ENCODE measurements around the gene CREM.

Gene CREM

DNA sequence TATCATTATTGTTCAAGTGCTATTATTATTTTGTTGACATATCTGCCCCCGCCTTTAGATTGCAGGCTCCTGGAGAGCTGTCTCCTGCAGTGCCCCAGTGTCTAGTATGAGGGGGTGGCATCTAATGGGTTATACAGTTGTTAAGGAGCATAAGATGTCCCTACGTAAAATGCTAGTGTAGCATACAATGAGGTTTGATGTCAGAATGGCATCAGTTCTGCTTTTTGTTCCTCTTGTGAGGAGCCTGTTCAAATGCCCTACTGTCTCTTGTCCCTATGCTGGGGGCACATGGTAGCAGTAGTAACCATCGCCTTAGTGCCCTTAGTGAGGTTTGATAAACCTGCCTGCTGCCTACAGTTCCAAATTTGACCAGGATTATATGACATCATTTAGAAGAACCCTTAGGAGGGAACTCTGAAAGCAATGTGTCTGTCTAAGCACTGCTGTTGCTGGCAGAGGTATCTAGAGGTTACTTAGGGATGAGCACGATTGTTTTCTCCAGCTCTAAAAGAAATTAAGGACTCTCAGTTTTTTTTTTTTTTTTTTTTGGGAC is 9.7 kb downstream of the CREM start:
- peak in 1 of 2 donors; percentile 29 for DNase-seq

DNA sequence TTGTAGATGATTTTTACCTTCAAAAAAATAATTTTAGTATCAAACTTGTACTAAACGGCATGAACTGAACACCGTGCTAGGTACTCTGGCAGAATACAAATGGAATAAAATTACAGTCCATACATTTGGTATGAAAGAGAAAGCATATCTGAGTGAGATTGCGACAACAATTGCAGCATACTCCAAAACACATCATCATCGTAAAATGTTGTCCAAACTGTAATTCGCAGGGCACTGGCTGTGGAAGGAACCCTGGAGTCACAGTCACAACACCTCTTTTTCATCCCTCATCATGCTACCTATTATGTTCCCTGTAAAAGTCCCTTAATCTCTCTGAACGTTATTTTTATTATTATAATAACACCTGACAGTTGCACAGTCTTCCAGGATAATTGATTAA is 13.5 kb downstream of the CREM start:
- no peak for DNase-seq

DNA sequence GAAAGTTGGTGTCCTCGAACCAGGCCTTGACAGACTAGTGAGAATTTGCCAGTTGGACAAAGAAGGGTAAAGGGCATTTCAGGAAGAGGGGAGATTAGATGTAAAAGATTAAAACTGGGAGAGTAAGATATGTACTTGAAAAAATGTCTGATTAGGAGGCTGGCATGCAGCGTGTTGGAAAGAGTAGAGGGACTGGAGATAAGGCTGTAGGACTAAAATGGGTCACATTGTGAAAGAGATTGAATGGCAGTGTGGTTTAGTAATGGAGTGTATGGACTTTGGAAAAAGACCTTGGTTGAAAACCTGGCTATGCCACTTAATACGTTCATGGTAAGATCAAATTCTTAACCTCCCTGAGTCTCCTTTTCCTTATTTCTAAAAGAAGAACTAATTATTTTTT is 14.1 kb downstream of the CREM start:
- DNase-seq, result no peak

DNA sequence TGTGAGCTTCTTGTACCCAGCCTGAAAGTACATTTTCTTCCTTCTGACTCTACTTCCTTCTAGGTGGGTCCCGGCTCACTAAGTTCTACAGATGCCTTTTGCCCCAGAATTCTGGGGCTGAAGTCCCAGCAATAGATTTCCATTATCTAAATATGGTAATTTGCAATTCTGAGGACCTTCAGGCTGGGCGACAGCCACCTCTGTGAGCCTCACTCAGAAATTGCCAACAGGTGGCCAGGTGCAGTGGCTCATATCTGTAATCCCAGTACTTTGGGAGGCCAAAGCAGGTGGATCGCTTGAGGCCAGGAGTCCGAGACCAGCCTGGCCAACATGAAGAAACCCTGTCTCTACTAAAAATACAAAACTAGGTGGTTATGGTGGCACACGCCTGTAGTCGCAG is 23.7 kb downstream of the CREM start:
- no peak for DNase-seq

DNA sequence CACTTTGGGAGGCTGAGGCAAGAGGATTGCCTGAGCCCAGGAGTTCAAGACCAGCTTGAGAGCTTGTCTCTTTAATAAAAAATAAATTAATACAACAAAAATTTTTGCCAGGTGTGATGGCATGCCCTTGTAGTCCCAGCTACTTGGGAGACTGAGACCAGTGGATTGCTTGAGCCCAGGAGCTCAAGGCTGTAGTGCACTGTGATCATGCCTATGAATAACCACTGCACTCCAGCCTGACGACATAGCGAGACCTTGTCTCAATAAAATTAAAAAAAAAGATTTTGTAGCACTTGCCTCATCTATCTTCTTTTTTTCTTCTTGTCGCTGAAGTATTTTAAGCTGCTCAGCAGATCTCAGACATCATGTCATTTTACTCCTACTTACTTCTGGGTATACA is 26.3 kb downstream of the CREM start:
- DNase-seq, result no peak

DNA sequence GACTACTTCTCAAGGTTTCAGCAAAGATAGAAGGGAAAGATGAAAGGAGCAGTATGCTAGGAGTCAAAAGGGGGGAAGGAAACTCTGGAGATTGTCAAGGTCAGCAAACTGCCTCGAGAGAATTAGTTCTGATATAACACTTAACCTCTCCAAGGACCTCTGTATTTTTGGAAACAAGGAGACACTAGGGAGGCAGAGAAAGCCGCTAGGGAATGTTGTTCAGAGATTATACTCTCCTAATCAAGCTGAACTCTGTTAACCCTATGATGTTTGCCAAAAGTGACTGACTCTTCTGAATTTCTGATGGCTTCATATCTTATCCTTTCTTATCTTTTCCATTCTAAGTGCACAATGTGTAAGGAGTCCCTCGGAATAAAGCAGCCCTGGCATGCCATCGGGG is 27.1 kb downstream of the CREM start:
- DNase-seq, result no peak

DNA sequence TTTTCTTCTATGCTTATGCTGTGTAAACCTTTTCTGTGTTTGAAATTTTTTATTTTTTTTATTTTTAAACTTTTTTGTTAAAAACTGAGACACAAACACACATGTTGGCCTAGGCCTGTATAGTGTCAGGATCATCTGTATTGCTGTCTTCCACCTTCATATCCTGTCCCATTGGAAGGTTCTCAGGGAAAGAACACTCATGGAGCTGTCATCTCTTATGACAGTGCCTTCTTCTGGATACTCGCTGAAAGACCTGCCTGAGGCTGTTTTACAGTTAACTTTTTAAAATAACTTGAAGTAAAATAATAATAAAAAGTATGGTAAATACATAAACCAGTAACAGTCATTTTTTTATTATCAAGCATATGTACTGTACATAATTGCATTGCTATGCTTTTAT is 34.1 kb downstream of the CREM start:
- no peak for DNase-seq

DNA sequence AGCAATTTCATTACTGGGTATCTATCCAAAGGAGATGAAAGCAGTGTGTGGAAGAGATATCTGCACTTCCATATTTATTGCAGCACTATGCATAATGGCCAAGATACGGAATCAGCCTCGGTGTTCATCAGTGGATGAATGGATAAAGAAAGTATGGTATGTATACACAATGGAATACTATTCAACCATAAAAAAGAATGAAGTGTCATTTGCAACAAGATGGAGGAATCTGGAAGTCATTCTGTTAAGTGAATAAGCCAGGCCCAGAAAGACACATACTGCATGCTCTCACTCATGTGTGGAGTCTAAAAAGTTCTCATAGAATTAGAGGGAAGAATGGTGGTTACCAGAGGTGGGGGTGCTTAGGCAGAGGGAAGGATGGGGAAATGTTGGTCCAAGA is 35.3 kb downstream of the CREM start:
- DNase-seq, result no peak

DNA sequence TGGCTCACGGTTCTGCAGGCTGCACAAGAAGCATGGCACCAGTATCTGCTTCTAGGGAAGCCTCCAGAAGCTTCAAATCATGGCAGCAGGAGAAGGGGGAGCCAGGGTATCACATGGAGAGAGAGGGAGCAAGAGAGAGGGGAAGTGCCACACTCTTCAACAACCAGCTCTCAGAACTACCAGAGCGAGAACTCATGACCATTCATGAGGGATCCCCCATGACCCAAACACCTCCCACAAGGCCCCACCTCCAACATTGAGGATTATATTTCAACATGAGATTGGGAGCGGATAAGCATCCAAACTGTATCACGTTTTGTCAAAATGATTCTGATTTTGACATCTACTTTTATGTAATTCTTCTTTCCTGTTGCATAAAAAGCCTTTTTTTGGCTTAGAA is 38.5 kb downstream of the CREM start:
- no peak for DNase-seq

DNA sequence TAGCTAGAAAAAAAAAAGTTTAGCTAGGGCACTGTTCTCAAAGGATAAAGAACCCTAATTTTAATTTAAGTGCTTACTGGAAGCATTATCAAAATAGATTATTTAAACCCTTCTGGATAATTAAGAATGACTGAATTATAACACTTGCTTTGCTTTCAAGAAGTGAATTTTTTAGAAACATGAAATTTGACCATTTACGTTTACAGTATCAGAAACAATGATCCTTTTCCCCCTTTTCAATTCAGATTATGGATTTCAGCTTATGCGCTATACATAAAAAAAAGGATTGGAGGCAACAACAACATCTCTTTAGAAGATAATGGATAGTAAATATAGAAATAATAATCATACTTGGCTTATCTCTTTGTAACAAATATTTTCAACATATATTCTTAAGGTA is 39.2 kb downstream of the CREM start:
- no peak for DNase-seq

DNA sequence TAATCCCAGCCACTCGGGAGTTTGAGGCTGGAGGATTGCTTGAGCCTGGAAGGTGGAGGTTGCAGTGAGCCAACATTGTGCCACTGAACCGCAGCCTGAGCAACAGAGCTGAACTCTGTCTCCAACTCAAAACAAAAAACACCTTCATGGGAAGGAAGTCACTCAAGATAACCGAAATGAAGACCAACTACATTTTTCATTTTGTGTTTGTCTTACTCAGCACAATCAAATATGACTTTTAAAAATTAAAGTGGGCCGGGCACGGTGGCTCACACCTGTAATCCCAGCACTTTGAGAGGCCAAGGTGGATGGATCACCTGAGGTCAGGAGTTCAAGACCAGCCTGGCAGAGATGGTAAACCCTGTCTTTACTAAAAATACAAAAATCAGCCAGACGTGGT is 40.0 kb downstream of the CREM start:
- DNase-seq, result no peak

DNA sequence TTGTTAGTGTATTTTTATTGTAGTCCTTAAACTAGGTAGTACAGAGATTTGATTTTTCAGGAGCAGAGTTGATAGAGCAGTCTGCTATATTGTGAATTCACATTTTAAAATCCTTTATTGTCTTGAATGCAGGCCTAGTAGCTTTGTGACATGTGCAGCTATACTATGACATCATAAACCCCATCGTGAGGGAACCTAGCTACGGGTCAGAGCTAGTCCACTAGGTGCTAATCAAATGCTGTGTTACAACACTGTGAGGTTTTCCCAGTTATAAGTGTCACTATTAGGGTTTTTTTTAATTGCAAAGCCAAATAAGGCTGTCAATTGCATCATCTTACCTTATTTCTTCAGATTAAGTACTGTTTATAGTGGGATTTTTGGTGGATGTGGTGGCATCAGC is 40.7 kb downstream of the CREM start:
- no peak for DNase-seq

DNA sequence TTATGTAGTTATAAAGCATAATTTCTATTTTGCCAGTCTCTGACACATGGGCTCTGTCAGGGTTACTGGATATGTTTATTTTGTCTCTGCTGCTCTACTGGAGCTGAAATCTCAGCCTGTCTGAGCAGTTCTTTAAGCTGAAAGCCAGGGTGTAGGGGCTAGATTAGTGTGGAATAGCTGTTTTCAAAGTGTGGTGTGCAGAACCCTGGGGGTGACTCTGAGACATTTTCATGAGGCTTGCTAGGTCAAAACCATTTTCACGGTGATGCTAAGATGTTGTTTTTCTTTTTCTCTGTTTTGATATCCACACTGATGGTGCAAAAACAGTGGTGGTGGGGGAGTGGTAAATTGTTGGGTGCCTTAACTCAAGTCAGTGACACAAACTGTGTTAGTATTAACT is 45.5 kb downstream of the CREM start:
- DNase-seq, result no peak

DNA sequence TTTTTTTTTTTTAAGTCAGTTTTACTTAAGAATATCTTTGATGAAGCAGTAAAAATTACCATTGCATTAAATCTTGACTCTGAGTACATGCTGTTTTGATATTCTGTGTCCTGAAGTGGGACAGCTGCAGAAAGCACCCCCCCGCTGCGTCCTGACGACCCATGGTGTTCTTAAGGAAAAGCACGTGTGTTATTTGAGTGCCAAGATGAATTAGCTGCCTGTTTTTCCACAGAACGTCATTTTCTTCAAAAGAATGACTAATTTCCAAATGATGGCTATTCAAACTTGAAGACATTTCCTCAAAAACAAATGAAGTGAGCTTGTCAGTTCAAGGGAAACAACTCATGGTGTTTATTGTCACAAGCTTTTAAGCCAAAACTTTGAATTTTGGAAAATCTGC is 45.9 kb downstream of the CREM start:
- no peak for DNase-seq

DNA sequence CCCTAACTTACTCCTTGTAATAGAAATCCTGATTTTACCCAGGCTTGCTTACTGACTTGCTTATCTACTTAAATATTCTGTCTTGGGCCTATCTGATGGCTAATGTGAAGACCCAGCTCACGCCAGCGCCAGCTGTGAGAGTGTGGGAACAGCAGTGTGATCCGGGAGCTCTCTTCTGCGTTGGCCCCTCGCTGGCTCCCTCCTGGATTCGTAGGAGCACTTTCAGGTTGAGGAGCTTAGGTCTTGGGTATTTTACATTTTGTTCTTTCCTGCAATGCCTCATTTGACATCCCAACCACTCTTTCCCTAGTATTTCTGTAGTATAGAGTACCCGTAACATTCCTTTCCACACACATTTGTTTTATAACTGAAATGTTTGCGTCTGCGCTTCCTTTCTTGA is 51.7 kb downstream of the CREM start:
- no peak for DNase-seq

DNA sequence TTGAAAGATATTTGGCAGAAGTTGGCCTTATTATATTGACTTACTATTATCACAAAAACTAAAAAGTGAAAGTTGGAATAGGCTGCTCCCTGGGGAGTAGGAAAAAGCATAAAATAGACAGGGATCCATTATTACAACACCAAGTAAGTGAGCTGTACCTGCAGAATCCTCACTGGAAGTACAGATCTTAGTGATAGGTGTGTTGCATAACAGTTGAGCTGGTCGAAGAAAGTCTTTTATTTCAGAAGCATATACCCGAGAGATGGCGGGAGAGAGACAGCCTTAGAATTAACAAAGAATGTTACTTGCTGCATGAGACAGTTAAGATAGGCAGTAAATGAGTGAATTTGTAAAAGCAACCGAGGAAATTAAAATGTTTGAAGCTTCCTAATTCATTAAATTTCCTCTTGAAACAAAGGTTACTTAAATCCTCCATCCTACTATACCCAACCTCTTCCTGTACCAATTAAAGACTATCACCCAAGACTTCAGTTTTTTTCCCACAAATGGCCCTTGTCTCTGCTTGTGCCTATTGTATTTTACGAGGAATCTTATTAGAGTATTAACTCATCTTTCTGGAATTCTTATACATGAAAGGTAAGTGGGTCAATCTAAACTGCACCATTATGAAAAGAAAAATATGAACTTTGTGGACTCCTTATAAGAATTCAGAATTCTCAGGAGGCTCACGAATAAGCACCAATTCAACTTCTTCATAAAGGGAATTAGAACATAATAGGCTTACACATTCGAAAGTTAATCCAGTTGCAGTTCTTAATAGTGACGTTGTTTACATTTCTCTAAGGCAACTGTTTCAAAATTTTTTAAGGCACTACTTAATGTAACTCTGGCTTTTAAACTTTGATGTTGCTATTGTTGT is 56.2 kb downstream of the CREM start:
- DNase-seq, result no peak

DNA sequence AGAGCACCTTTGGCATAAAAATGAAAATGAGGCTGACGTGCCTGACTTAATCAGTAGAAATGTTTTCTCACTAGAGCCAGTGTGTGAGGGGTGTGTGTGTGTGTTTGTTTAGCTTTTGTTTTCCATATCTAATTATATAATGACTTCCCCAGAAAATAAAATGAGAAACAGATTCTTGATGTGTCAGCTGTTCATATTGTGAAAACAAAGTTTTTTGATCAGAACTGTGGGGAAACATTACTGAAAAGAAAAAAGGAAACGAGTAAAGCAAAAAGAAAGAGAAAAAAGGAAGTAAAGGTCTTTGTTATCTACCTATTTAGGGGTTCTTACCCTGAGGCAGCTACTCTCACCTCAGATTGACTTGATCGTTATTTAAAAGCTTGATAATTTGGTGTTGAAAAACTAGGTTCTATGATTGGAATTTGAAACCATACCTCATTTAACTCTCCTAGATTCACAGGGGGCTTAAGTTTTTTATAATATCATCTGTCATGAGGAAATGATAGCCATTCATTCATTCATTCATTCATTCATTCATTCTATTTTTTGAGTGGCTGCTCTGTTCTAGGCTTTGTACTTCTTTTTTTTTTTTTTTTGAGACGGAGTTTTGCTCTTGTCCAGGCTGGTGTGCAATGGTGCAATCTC is 58.0 kb downstream of the CREM start:
- no peak for DNase-seq

DNA sequence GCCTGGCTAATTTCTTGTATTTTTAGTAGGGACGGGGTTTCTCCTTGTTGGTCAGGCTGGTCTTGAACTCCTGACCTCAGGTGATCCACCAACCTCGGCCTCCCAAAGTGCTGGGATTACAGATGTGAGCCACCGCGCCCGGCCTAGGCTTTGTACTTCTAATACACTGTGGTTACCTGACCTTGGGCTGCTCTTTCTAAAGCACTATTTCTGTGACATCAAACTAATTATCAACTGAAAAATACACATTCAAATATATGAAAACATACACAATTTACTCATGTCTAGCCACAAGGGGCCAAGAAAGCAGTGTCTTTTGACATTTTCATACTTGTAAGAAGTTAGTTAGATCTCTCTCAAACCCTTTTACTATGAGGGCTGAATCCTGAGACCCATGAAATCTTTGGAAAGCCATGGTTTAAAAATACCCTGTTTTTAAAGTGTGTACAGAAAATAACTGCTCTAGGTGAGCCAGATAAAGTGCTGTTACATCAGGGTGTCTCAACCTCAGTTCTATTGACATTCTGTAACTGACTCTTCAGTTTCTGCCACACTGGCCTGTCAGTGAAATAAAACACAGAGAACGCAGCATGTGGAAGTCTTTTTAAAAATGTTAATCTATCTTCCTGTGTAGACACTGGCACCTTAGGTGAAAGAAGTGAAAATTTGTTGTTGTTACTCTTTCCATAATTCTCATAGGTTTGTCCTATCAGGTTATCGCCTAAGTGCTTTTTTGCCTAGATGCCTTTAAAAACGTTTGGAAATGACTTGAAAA is 58.8 kb downstream of the CREM start:
- DNase-seq, result no peak

DNA sequence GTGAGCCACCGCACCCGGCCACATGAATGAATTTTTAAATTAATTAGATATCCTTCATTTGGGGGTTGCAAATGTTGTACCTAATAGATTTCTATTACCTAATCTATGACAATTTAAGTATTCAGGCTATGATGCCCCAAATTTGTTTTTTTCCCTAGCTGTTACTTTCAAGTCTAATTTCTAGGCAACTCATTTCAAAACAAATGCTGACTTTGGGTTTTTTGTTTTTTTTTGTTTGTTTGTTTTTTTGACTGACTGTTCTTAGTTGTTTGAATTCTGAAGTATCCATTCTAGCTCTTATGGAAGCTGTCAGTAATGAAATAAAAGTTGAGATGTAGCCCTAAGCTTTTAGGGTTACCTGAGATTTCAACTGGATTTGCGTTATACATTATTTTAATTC is 62.3 kb downstream of the CREM start:
- no peak for DNase-seq

DNA sequence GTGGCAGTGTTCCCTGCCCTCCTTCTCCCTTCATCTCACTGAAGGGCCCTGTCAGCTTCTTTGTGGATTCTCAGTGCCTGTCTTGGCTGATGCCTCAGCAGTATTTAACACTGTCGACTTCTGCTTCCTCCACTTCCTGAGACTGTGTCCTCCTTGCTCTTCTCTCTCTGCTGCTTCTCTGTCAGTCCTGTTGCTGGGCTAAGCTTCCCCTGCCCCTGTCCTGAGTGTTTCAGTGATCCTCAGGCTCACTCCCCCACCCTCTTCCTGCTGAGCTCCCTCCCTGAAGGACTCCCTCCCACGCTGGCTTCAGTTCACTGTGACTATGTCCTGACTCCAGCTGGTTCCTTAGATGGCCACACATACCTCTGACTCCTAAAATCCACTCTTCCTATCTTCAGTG is 64.9 kb downstream of the CREM start:
- peak in 1 of 2 donors; percentile 7 for DNase-seq

DNA sequence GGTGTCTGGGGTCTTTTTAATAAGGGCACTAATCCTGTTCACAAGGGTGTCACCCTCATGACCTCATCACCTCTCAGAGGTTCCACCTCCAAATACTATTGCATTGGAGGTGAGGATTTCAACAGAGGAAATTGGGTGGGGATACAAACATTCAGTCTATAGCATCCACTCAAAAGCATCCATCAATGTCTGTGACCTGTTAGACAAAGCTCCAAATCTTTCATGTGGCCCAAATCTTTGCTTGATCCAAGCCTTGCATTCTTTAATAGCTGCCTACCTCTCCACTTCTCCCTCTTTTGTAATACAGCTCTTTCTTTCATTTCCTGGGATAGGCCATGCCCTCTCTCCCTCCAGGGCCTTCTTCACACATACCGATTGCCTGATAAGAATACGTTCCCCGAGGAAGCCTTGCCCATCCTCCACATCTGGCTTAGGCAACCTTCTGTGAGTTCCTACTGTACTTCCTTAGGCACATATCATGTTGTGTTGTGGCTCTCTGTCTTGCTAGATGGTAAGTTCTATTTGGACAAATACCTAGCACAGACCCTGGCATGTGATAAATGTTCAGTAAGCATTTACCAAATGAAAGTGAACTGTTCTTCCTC is 66.1 kb downstream of the CREM start:
- no peak for DNase-seq

DNA sequence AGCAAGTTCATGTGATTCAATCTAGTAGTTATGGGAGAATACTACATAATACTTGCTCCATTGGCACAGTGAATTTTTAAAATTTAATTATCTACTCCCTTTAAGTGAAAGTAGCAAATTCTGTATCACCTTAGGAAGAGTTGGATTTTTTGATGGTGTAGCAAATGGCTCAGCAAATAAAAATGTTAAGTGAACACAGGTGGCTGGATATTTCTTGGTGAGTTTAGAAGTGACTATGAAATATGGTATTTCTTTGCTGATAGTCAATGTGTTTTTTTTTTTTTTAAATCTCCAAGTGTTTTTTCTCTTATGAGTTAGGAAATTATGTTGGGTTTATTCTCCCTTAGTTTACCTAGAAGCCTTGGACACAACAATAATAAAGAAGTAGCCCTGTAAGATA is 67.8 kb downstream of the CREM start:
- no peak for DNase-seq

DNA sequence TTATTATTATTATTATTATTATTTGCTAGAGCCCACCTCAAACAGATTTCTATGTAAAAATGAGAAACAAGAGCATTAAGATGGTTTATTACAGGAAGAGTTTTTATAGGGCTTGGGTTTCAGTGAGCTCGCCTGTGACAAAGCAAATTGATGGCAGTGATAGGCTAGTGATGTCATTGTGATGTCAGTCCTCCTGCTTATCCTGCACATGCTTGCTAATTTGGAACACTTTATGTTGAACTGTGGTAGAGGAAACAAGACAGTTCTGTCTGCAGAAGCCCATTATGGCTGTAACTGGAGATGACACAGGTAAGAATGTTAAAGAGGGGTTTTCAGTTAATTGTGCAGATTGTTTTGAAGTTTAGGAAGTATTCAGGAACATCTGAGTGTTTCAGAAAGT is 68.3 kb downstream of the CREM start:
- DNase-seq, result peak; percentile 79 to 87

Measured in CD4-positive, alpha-beta T cell treated with Interferon alpha-2 for 1 hour (primary cell).